IMR-90 (cell line): ENCODE results near the gene CERS5. TPM values are rescaled to one million over a fixed set of nuclear protein-coding genes. Genes with fewer than 3 reads are reported as not detected.

Source experiments
- ATAC-seq: fragments of 200-7000 bp; cut with Tn5 transposase; 2 replicates; pipeline ENCODE4 v1.9.1; 2020; ENCODE audit warnings: low read depth, mild to moderate bottlenecking, moderate library complexity
- BruUV-seq: library from RNA; stranded (reverse); fragments of 400-500 nt; replicated peaks from 2 replicates; lab custom pipeline; 2021; lab: Mats Ljungman, UMichigan
- CTCF ChIA-PET: fragments of 300-600 bp; formaldehyde crosslinking; extraction: SDS; loops from one replicate; lab custom pipeline; 2021; ENCODE audit warnings: antibody characterized with exemption; lab: Yijun Ruan, JAX
- POLR2A ChIA-PET: fragments of 300-600 bp; sonication (Branson Sonifier 250); formaldehyde crosslinking; loops from one replicate; lab custom pipeline; 2022; ENCODE audit warnings: antibody characterized with exemption; ENCODE audit not compliant: unreplicated experiment; lab: Charles Lee
- DNase-seq: peaks from one replicate; pipeline ENCODE4 v3.0.0; 2013
- H2AFZ ChIP-seq: replicated peaks from 2 replicates; pipeline ENCODE3; 2013; ENCODE audit warnings: low read length, mild to moderate bottlenecking; ENCODE audit not compliant: poor library complexity
- H2AK5ac ChIP-seq: 2 replicates; pipeline ENCODE4 v1.6.1; 2013; ENCODE audit warnings: low read depth, low read length, inconsistent platforms
- H2AK9ac ChIP-seq: replicated peaks from 2 replicates; pipeline ENCODE3; 2013; ENCODE audit warnings: mild to moderate bottlenecking, low read depth, low read length, moderate library complexity; ENCODE audit not compliant: poor library complexity
- H2BK120ac ChIP-seq: 2 replicates; pipeline ENCODE4 v1.6.1; 2013; ENCODE audit warnings: low read depth, low read length, inconsistent platforms
- H2BK15ac ChIP-seq: 3 replicates; pipeline ENCODE4 v1.6.1; 2013; ENCODE audit warnings: low read depth, low read length, inconsistent platforms
- H2BK20ac ChIP-seq: 2 replicates; pipeline ENCODE4 v1.6.1; 2013; ENCODE audit warnings: low read depth, mild to moderate bottlenecking, inconsistent platforms, low read length, moderate library complexity
- H2BK5ac ChIP-seq: 2 replicates; pipeline ENCODE4 v1.6.1; 2013; ENCODE audit warnings: mild to moderate bottlenecking, low read depth, low read length, inconsistent platforms; ENCODE audit not compliant: poor library complexity, severe bottlenecking
- H3K14ac ChIP-seq: replicated peaks from 2 replicates; pipeline ENCODE4 v1.6.1; 2013; ENCODE audit warnings: low read depth, low read length, inconsistent platforms
- H3K18ac ChIP-seq: 2 replicates; pipeline ENCODE4 v1.6.1; 2013; ENCODE audit warnings: low read depth, low read length, control low read depth
- H3K23ac ChIP-seq: 2 replicates; pipeline ENCODE4 v1.6.1; 2013; ENCODE audit warnings: low read depth, low read length, inconsistent platforms
- H3K27ac ChIP-seq: 2 replicates; pipeline ENCODE4 v1.5.1; 2013; ENCODE audit warnings: mild to moderate bottlenecking, control low read depth, low read length; ENCODE audit not compliant: insufficient read depth
- H3K27me3 ChIP-seq: 2 replicates; pipeline ENCODE4 v1.6.1; 2013; ENCODE audit warnings: low read length; ENCODE audit not compliant: control insufficient read depth, insufficient read depth
- H3K36me3 ChIP-seq: 2 replicates; pipeline ENCODE4 v1.6.1; 2013; ENCODE audit warnings: low read length, mixed read lengths; ENCODE audit not compliant: control insufficient read depth, insufficient read depth
- H3K4ac ChIP-seq: 2 replicates; pipeline ENCODE4 v1.6.1; 2013; ENCODE audit warnings: low read depth, low read length, inconsistent platforms
- H3K4me1 ChIP-seq: 2 replicates; pipeline ENCODE4 v1.6.1; 2013; ENCODE audit warnings: low read length, mixed read lengths; ENCODE audit not compliant: control insufficient read depth, insufficient read depth
- H3K4me2 ChIP-seq: 2 replicates; pipeline ENCODE4 v1.6.1; 2013; ENCODE audit warnings: low read depth, mild to moderate bottlenecking, control low read depth, low read length, moderate library complexity
- H3K4me3 ChIP-seq: 2 replicates; pipeline ENCODE4 v1.5.1; 2013; ENCODE audit warnings: low read depth, mild to moderate bottlenecking, control low read depth, low read length, moderate library complexity; ENCODE audit not compliant: insufficient read depth
- H3K56ac ChIP-seq: 2 replicates; pipeline ENCODE4 v1.6.1; 2013; ENCODE audit warnings: low read length, inconsistent platforms; ENCODE audit not compliant: insufficient read depth; ENCODE audit errors: extremely low read depth
- H3K79me1 ChIP-seq, 2 experiments: 2 replicates each; pipeline ENCODE4 v1.6.1; 2013; ENCODE audit warnings: low read length in 2 of 2, inconsistent platforms in 1 of 2, low read depth in 1 of 2
- H3K9ac ChIP-seq: 2 replicates; pipeline ENCODE4 v1.6.1; 2013; ENCODE audit warnings: low read depth, low read length, control low read depth
- H3K9me1 ChIP-seq: 2 replicates; pipeline ENCODE4 v1.6.1; 2013; ENCODE audit warnings: low read length, inconsistent platforms; ENCODE audit not compliant: insufficient read depth
- H3K9me3 ChIP-seq: 2 replicates; pipeline ENCODE4 v1.6.1; 2013; ENCODE audit warnings: low read length; ENCODE audit not compliant: control insufficient read depth, insufficient read depth
- H4K20me1 ChIP-seq: 2 replicates; pipeline ENCODE4 v1.6.1; 2013; ENCODE audit warnings: low read length, inconsistent platforms; ENCODE audit not compliant: insufficient read depth
- H4K5ac ChIP-seq: 2 replicates; pipeline ENCODE4 v1.6.1; 2013; ENCODE audit warnings: mild to moderate bottlenecking, low read depth, low read length, control low read depth
- H4K8ac ChIP-seq, 2 experiments: 2 replicates each; pipeline ENCODE4 v1.6.1; 2013; ENCODE audit warnings: low read depth in 2 of 2, low read length in 2 of 2, control low read depth in 1 of 2, inconsistent platforms in 1 of 2
- H4K91ac ChIP-seq: 2 replicates; pipeline ENCODE4 v1.6.1; 2013; ENCODE audit warnings: low read depth, low read length, inconsistent platforms; ENCODE audit not compliant: insufficient read depth
- MAZ ChIP-seq: IDR thresholded peaks from 2 replicates; pipeline ENCODE4 v1.6.1; 2012; ENCODE audit warnings: low read depth, mild to moderate bottlenecking, low read length, improper control_type of control experiment, moderate library complexity, borderline replicate concordance
- MXI1 ChIP-seq: IDR thresholded peaks from 2 replicates; pipeline ENCODE4 v1.6.1; 2012; ENCODE audit warnings: low read depth, mild to moderate bottlenecking, low read length, moderate library complexity, borderline replicate concordance
- RAD21 ChIP-seq: IDR thresholded peaks from 2 replicates; pipeline ENCODE4 v1.6.1; 2012; ENCODE audit warnings: low read length, improper control_type of control experiment
- RFX5 ChIP-seq: IDR thresholded peaks from 2 replicates; pipeline ENCODE4 v1.8.0; 2012; ENCODE audit warnings: low read depth, mild to moderate bottlenecking, low read length, moderate library complexity
- WGBS, 2 experiments: methylation state at CpG; one replicate each; pipeline versions ENCODE4 v1.1.5 to v1.1.7; 2013; ENCODE audit warnings: missing lambda C conversion rate in 2 of 2; ENCODE audit not compliant: insufficient read length in 1 of 2; ENCODE audit errors: extremely low coverage in 2 of 2; 5-methylcytosine and 5-hydroxymethylcytosine counted together
- dilution Hi-C: fragments of 300-500 bp; cut with HindIII; formaldehyde crosslinking; loops from one replicate; pipeline ENCODE4 v1.14.3; 2018; ENCODE audit warnings: low sequenced_read_pairs; ENCODE audit not compliant: unreplicated experiment
- in situ Hi-C: fragments of 300-500 bp; cut with MboI; formaldehyde crosslinking; loops from 3 replicates; pipeline ENCODE4 v1.14.3; 2019; ENCODE audit warnings: low sequenced_read_pairs, inconsistent platforms, mixed read lengths
- intact Hi-C: fragments of 100-400 bp; cut with micrococcal nuclease; formaldehyde crosslinking; loops from 2 replicates; pipeline ENCODE4 v1.10.0; 2022
- polyA plus RNA-seq, 3 experiments: library from polyadenylated mRNA; depleted of rRNA; stranded (reverse); fragments of >200 nt; gene quantifications; 2 replicates each; pipeline ENCODE4 v1.2.3, GENCODE V29; 2012; ENCODE audit warnings: low replicate concordance in 1 of 3
- total RNA-seq: library from RNA; depleted of rRNA; stranded (reverse); fragments of >200 nt; gene quantifications from 2 replicates; pipeline ENCODE4 v1.2.3, GENCODE V29; 2012
- TF ChIP-seq, protein P1 (sequence below): conservative IDR thresholded peaks from 2 replicates; pipeline ENCODE4 v1.5.1; 2012; ENCODE audit warnings: mild to moderate bottlenecking, low read depth, low read length, improper control_type of control experiment

The CERS5 gene
- total and polyA plus RNA-seq, 2 of the 4 experiments (the other 2 are of a cell fraction) = 40.3 to 60.3 TPM

DNA sequence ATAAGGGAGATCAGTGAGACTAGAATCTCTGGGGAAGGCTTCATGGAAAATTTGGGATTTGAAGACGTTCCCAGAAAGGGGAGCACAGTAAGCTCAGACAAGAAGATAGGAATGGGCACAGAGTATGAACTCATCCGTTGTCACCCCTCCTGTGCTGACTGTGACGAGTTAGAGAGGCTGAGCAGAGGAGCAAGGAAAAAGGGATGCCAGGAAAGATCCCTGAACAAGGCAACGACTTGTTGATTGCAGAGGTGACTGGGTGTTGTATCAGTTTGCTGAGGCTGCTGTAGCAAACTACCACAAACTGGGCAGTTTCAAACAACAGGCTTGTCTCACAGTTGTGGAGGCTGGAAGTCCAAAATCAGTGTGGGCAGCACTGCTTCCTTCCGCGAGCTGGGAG, 69.2 kb downstream of the CERS5 start:
- H3K4me1 ChIP-seq = no peaks in the 10 kb centered on the region
- no peak overlapping the region for H3K56ac ChIP-seq
- POLR2A ChIA-PET = interaction anchor here (0.6 kb wide), 1 partner anchor 141 kb away, joined by 4 read pairs; no protein-coding TSS in a partner anchor
- H2AK5ac ChIP-seq = no peak overlapping the region
- no peak overlapping the region for H3K4me3 ChIP-seq
- no peak overlapping the region for H3K27ac ChIP-seq
- DNase-seq = no peak
- H3K27me3 ChIP-seq = no peaks in the 10 kb centered on the region
- H2BK5ac ChIP-seq = no peak overlapping the region
- no TSS peak for BruUV-seq
- peak overlapping the region; percentile 31 for H2AK9ac ChIP-seq
- no peak overlapping the region for H4K5ac ChIP-seq
- CTCF ChIA-PET = no interaction called here
- WGBS, 2 experiments = 92% methylated on average over 2 of the region's 6 CpGs; no CpG with 5 or more reads in 1 of the 2 experiments
- no peak overlapping the region for H3K9ac ChIP-seq
- no peak overlapping the region for H4K8ac ChIP-seq
- H3K14ac ChIP-seq = no peak overlapping the region
- H2BK120ac ChIP-seq = no peak overlapping the region
- H2AFZ ChIP-seq = no peak overlapping the region
- in situ Hi-C loops (no loop called here), dilution Hi-C loops (no loop called here), intact Hi-C loops (no loop called here)
- H3K9me3 ChIP-seq = no peaks in the 10 kb centered on the region
- no peak for TF ChIP-seq RAD21
- TF ChIP-seq, protein P1, sequence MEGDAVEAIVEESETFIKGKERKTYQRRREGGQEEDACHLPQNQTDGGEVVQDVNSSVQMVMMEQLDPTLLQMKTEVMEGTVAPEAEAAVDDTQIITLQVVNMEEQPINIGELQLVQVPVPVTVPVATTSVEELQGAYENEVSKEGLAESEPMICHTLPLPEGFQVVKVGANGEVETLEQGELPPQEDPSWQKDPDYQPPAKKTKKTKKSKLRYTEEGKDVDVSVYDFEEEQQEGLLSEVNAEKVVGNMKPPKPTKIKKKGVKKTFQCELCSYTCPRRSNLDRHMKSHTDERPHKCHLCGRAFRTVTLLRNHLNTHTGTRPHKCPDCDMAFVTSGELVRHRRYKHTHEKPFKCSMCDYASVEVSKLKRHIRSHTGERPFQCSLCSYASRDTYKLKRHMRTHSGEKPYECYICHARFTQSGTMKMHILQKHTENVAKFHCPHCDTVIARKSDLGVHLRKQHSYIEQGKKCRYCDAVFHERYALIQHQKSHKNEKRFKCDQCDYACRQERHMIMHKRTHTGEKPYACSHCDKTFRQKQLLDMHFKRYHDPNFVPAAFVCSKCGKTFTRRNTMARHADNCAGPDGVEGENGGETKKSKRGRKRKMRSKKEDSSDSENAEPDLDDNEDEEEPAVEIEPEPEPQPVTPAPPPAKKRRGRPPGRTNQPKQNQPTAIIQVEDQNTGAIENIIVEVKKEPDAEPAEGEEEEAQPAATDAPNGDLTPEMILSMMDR = no peak
- no peak for TF ChIP-seq MAZ
- TF ChIP-seq MXI1 = no peak
- no peak for TF ChIP-seq RFX5
- H2BK15ac ChIP-seq = no peak overlapping the region
- peaks cover 65% of the 10 kb centered on the region for H3K36me3 ChIP-seq
- H3K79me1 ChIP-seq = peaks cover 4 to 34% of the 10 kb centered on the region in 2 experiments; a peak in 3 of 4 replicates
- H3K4me2 ChIP-seq = no peak overlapping the region
- no peak overlapping the region for H3K18ac ChIP-seq
- no peak overlapping the region for H3K4ac ChIP-seq
- no peak overlapping the region for H4K91ac ChIP-seq
- ATAC-seq = no peak
- H3K23ac ChIP-seq = no peak overlapping the region
- peaks cover 5% of the 10 kb centered on the region; the same call in 1 of the 2 replicates for H4K20me1 ChIP-seq
- H2BK20ac ChIP-seq = no peak overlapping the region
- no peaks in the 10 kb centered on the region for H3K9me1 ChIP-seq
